ENCODE measurements around the gene GATA5. TPM values are rescaled to one million over a fixed set of nuclear protein-coding genes. Genes with fewer than 3 reads are reported as not detected.

Gene GATA5, protein sequence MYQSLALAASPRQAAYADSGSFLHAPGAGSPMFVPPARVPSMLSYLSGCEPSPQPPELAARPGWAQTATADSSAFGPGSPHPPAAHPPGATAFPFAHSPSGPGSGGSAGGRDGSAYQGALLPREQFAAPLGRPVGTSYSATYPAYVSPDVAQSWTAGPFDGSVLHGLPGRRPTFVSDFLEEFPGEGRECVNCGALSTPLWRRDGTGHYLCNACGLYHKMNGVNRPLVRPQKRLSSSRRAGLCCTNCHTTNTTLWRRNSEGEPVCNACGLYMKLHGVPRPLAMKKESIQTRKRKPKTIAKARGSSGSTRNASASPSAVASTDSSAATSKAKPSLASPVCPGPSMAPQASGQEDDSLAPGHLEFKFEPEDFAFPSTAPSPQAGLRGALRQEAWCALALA
- 0.37 to 0.88 TPM (median 0.64 TPM) in 5 replicates for total RNA-seq (2022; extraction: Qiagen RNA extraction; ENCODE audit: low read depth)

DNA sequence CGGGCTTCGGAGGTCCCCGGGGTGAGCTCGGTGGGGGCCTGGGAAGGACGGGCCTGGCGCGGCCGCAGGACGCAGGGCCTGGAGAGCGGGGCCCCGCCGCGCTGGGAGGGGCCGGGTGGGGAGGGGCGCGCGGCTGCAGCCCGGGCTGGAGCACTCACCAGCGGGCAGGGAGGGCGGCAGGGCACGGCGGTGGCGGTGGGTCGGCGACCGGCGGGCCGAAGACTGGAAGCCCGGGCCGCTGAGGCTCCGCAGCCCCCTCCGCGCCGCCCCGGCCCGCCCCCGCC, at the start of gene GATA5:
GATA5 (minus strand) TSS at position 224 of the 284 bp plus-strand sequence. CDS start 474 bp downstream, outside the sequence.

DNA sequence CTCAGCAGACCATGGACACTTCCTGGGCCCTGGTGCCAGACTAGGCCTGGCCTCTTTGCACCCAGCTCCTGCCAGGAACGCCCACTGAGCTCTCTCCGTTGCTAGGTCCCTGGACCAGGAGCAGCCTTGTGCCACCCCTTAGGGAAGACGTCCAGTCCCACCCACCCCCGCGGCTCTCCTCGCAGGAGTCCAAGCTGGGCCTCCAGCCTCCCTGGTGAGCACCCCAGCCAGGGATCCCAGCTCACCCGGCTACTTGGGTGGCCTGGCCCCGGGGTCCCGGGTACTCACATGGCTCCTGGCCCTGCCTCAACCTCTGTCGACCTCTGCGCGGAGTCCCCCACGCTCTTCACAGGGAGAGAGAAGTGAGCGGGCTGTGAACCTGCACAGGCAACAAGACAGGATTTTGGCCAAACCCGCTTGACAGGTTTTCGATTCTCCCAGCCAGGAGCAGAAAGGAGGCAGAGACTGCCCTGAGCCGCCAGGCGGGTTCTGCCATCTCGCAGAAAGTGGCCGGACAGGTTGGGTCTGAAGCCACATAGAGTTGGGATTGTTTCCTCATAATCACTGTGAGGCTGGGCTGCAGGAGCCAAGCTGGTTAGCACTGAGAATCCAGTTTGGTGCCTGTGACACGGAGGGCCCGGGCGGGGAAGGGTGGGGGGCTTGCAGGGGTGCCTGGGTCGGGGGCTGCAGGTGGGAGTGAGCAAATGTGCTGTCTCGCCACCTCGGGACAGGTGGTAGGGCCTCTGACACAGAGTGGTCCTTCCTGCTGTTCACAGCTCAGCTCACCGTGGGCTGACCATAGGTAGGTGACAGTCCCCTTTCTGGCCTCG, 48.4 kb downstream of the GATA5 start, which contains the start of gene RBBP8NL:
RBBP8NL (minus strand) TSS at position 368 of the 830 bp plus-strand sequence. CDS start 7,892 bp downstream, outside the sequence.

Other genes starting within 250 kb of the GATA5 start
- gene OSBPL2, start 237.5 kb downstream of the GATA5 start, total RNA-seq (2022; extraction: Qiagen RNA extraction; ENCODE audit: low read depth), result 16.4 to 23.5 TPM (median 20.9 TPM) in 5 replicates
- 156 to 190 TPM (median 184 TPM) in 5 replicates for gene ADRM1, start 173.0 kb downstream of the GATA5 start, total RNA-seq (2022; extraction: Qiagen RNA extraction; ENCODE audit: low read depth)
- 311 to 502 TPM (median 462 TPM) in 5 replicates for gene LAMA5, start 108.7 kb downstream of the GATA5 start, total RNA-seq (2022; extraction: Qiagen RNA extraction; ENCODE audit: low read depth)
- gene RPS21, start 88.9 kb downstream of the GATA5 start, total RNA-seq (2022; extraction: Qiagen RNA extraction; ENCODE audit: low read depth), result 2,665 to 3,127 TPM (median 2,845 TPM) in 5 replicates
- 4.2 to 6.4 TPM (median 5.8 TPM) in 5 replicates for gene CABLES2, start 68.7 kb downstream of the GATA5 start, total RNA-seq (2022; extraction: Qiagen RNA extraction; ENCODE audit: low read depth)
- gene RBBP8NL, start 48.5 kb downstream of the GATA5 start, total RNA-seq (2022; extraction: Qiagen RNA extraction; ENCODE audit: low read depth), result 0.25 to 0.80 TPM (median 0.66 TPM) in 5 replicates
- gene SLCO4A1, start 166.5 kb upstream of the GATA5 start, total RNA-seq (2022; extraction: Qiagen RNA extraction; ENCODE audit: low read depth), result 6.8 to 11.9 TPM (median 11.1 TPM) in 5 replicates
- 0.06 to 0.27 TPM (median 0.07 TPM) in 5 replicates for gene NTSR1, start 232.8 kb upstream of the GATA5 start, total RNA-seq (2022; extraction: Qiagen RNA extraction; ENCODE audit: low read depth)

Measured in A549 treated with GW870086 at 1 μM for 4 hours (cell line).